ENCODE results near the gene PDCD6IP. TPM values are rescaled to one million over a fixed set of nuclear protein-coding genes. Genes with fewer than 3 reads are reported as not detected.

PDCD6IP gene
- polyA plus RNA-seq, 3 donors, result 88.8 to 100 (median 90.2) TPM

GRCh38 chr3:33915796-33916546, 117.5 kb downstream of the PDCD6IP start:
- intact Hi-C loops (cut with micrococcal nuclease), result no loop called here
- Histone ChIP-seq H4K20me1 (ENCODE audit: insufficient read depth, low read length) (no peaks in the 10 kb centered on the region), H3K4me3 (replicated peaks in 1 of 3; ENCODE audit: low read depth in 2 of 3, low read length in 3 of 3) (no peak overlapping the region), H3K9ac (ENCODE audit: insufficient read depth, low read length, poor library complexity, severe bottlenecking) (no peak overlapping the region), H3K4me2 (replicated peaks; ENCODE audit: extremely low read depth, low read length, poor library complexity, severe bottlenecking) (no peak overlapping the region), H3K79me2 (ENCODE audit: insufficient read depth, low read length) (no peaks in the 10 kb centered on the region), H3K27me3 (ENCODE audit: control insufficient read depth in 2 of 2, insufficient read depth in 2 of 2, low read length in 2 of 2) (no peaks in the 10 kb centered on the region), H3K36me3 (replicated peaks in 1 of 2; ENCODE audit: control insufficient read depth in 1 of 2, insufficient read depth in 2 of 2, low read length in 2 of 2) (no peaks in the 10 kb centered on the region), H3K4me1 (ENCODE audit: control insufficient read depth in 1 of 2, insufficient read depth in 2 of 2, low read length in 2 of 2) (peaks cover 5 to 9% of the 10 kb centered on the region in 2 donors), H3K27ac (ENCODE audit: low read depth in 1 of 2, low read length in 2 of 2) (no peak overlapping the region), H2AFZ (ENCODE audit: insufficient read depth, low read depth, low read length, poor library complexity, severe bottlenecking) (no peak overlapping the region), H3K9me3 (replicated peaks in 1 of 2; ENCODE audit: control insufficient read depth in 1 of 2, insufficient read depth in 1 of 2, low read length in 2 of 2) (no peaks in the 10 kb centered on the region)
- no peak for TF ChIP-seq CTCF (IDR thresholded peaks at IDR 0.05)
- peaks cover 0 to 3% (median 0%) of the 10 kb centered on the region in 7 donors for H3K9me3 Mint-ChIP-seq
- no peak overlapping the region for H3K4me3 Mint-ChIP-seq
- H3K4me1 Mint-ChIP-seq, result peaks cover 16% of the 10 kb centered on the region
- 73% methylated on average over 4 of the region's 9 CpGs for WGBS (ENCODE audit: insufficient coverage)
- no peak for DNase-seq
- H3K27me3 Mint-ChIP-seq (ENCODE audit: low read depth in 3 of 3), result no peaks in the 10 kb centered on the region
- no peaks in the 10 kb centered on the region for H3K36me3 Mint-ChIP-seq
- H3K27ac Mint-ChIP-seq, result no peak overlapping the region

- Mint-ChIP-seq H3K9me3 (peaks cover 0 to 5% (median 1%) of the 10 kb centered on the region in 7 donors), H3K27me3 (ENCODE audit: low read depth in 3 of 3) (no peaks in the 10 kb centered on the region), H3K27ac (no peak overlapping the region), H3K36me3 (no peaks in the 10 kb centered on the region), H3K4me3 (no peak overlapping the region), H3K4me1 (peaks cover 4% of the 10 kb centered on the region)
- Histone ChIP-seq H3K27me3 (ENCODE audit: control insufficient read depth in 2 of 2, insufficient read depth in 2 of 2, low read length in 2 of 2) (no peaks in the 10 kb centered on the region), H3K27ac (ENCODE audit: low read depth in 1 of 2, low read length in 2 of 2) (no peak overlapping the region), H3K79me2 (ENCODE audit: insufficient read depth, low read length) (no peaks in the 10 kb centered on the region), H3K4me3 (replicated peaks in 1 of 3; ENCODE audit: low read depth in 2 of 3, low read length in 3 of 3) (no peak overlapping the region), H2AFZ (ENCODE audit: insufficient read depth, low read depth, low read length, poor library complexity, severe bottlenecking) (no peak overlapping the region), H3K9me3 (replicated peaks in 1 of 2; ENCODE audit: control insufficient read depth in 1 of 2, insufficient read depth in 1 of 2, low read length in 2 of 2) (no peaks in the 10 kb centered on the region), H3K36me3 (replicated peaks in 1 of 2; ENCODE audit: control insufficient read depth in 1 of 2, insufficient read depth in 2 of 2, low read length in 2 of 2) (no peaks in the 10 kb centered on the region), H3K9ac (ENCODE audit: insufficient read depth, low read length, poor library complexity, severe bottlenecking) (no peak overlapping the region), H4K20me1 (ENCODE audit: insufficient read depth, low read length) (no peaks in the 10 kb centered on the region), H3K4me2 (replicated peaks; ENCODE audit: extremely low read depth, low read length, poor library complexity, severe bottlenecking) (no peak overlapping the region), H3K4me1 (ENCODE audit: control insufficient read depth in 1 of 2, insufficient read depth in 2 of 2, low read length in 2 of 2) (no peaks in the 10 kb centered on the region)
- intact Hi-C loops (cut with micrococcal nuclease), result no loop called here
- DNase-seq, result no peak
- 5% methylated on average over 2 of the region's 4 CpGs for WGBS (ENCODE audit: insufficient coverage)
- no peak for TF ChIP-seq CTCF (IDR thresholded peaks at IDR 0.05)
These were observed 119.8 kb downstream of the PDCD6IP start for GRCh38 chr3:33918126-33918756.

Other genes with a start within 250 kb of the PDCD6IP start
- 10 to 100 TPM; 10.1 to 16.1 (median 13.9) TPM for gene CLASP2, start 80.4 kb upstream of the PDCD6IP start, polyA plus RNA-seq

Measured in CD14-positive monocyte (primary cell).